Panc1 (cell line): ENCODE measurements around the gene LYRM9. TPM values are rescaled to one million over a fixed set of nuclear protein-coding genes. Genes with fewer than 3 reads are reported as not detected.

Experiments used
- ATAC-seq: fragments of 200-7000 bp; cut with Tn5 transposase; 2 replicates; pipeline ENCODE4 v1.9.1; 2020; ENCODE audit warnings: mild to moderate bottlenecking, moderate library complexity
- BruUV-seq: library from RNA; stranded (reverse); fragments of 400-500 nt; replicated peaks from 2 replicates; lab custom pipeline; 2021; lab: Mats Ljungman, UMichigan
- CTCF ChIA-PET: fragments of 300-600 bp; sonication (Branson Sonifier 250); formaldehyde crosslinking; loops from one replicate; lab custom pipeline; 2022; ENCODE audit warnings: antibody characterized with exemption; lab: Charles Lee
- POLR2A ChIA-PET: fragments of 300-600 bp; sonication (Branson Sonifier 250); formaldehyde crosslinking; loops from one replicate; lab custom pipeline; 2022; ENCODE audit warnings: antibody characterized with exemption; lab: Charles Lee
- DNase-seq: peaks from one replicate; pipeline ENCODE4 v3.0.0-alpha.2; 2010; ENCODE audit warnings: low read depth, low spot score
- H3K27ac ChIP-seq: 2 replicates; pipeline ENCODE4 v1.5.1; 2011; ENCODE audit warnings: mild to moderate bottlenecking, low read length, inconsistent platforms
- H3K27me3 ChIP-seq: fragments of 200-500 bp; sonication (Bioruptor generic); 2 replicates; pipeline ENCODE4 v1.6.0; 2014; ENCODE audit warnings: low read length, inconsistent platforms; ENCODE audit not compliant: control insufficient read depth, insufficient read depth
- H3K36me3 ChIP-seq: fragments of 200-500 bp; sonication (Bioruptor generic); 2 replicates; pipeline ENCODE4 v1.5.1; 2014; ENCODE audit warnings: inconsistent platforms, mild to moderate bottlenecking, low read length, moderate library complexity; ENCODE audit not compliant: control insufficient read depth, insufficient read depth
- H3K4me1 ChIP-seq: 2 replicates; pipeline ENCODE4 v1.5.1; 2011; ENCODE audit warnings: inconsistent platforms, mild to moderate bottlenecking, low read length, moderate library complexity; ENCODE audit not compliant: control insufficient read depth, insufficient read depth
- H3K4me3 ChIP-seq, 2 experiments: 2 replicates each; pipeline ENCODE4 v1.5.1; 2011 to 2012; ENCODE audit warnings: low read depth in 2 of 2, low read length in 2 of 2, mild to moderate bottlenecking in 2 of 2, inconsistent platforms in 1 of 2, moderate library complexity in 1 of 2
- H3K9me3 ChIP-seq: fragments of 200-500 bp; sonication (Bioruptor generic); 2 replicates; pipeline ENCODE4 v1.5.1; 2014; ENCODE audit warnings: low read depth, mild to moderate bottlenecking, inconsistent platforms, low read length, moderate library complexity; ENCODE audit not compliant: control insufficient read depth, insufficient read depth
- POLR2AphosphoS5 ChIP-seq: IDR thresholded peaks from 2 replicates; pipeline ENCODE4 v1.6.1; 2012; ENCODE audit warnings: mild to moderate bottlenecking, low read depth, low read length, moderate library complexity
- SIN3A ChIP-seq: IDR thresholded peaks from 2 replicates; pipeline ENCODE4 v1.6.1; 2012; ENCODE audit warnings: low read depth, mild to moderate bottlenecking, low read length, moderate library complexity, borderline replicate concordance; ENCODE audit not compliant: insufficient read depth
- TCF7L2 ChIP-seq: IDR thresholded peaks from 2 replicates; pipeline ENCODE4 v1.6.1; 2011; ENCODE audit warnings: mild to moderate bottlenecking, low read depth, low read length, inconsistent platforms
- in situ Hi-C: cut with HindIII; loops from 2 replicates; pipeline ENCODE4 v1.10.0; 2016; ENCODE audit warnings: low sequenced_read_pairs, low pct_unique_long_range_greater_than_20kb
- intact Hi-C: fragments of 100-400 bp; cut with micrococcal nuclease; formaldehyde crosslinking; loops from one replicate; pipeline ENCODE4 v1.10.0; 2022; ENCODE audit not compliant: unreplicated experiment
- total RNA-seq: library from RNA; stranded (reverse); gene quantifications from one replicate; pipeline ENCODE4 v1.2.1, GENCODE V29; 2021; ENCODE audit not compliant: unreplicated experiment
- TF ChIP-seq, protein P1 (sequence below), 2 experiments: IDR thresholded peaks; 2 replicates each; pipeline ENCODE4 v1.6.1; 2011 to 2012; ENCODE audit warnings: low read depth in 2 of 2, control low read depth in 1 of 2, low read length in 1 of 2, mild to moderate bottlenecking in 1 of 2, moderate library complexity in 1 of 2; ENCODE audit not compliant: insufficient read depth in 1 of 2
- TF ChIP-seq, protein P2 (sequence below): fragments of 450-650 bp; IDR thresholded peaks from 2 replicates; pipeline ENCODE4 v1.5.1; 2017; ENCODE audit warnings: mild to moderate bottlenecking

Gene LYRM9
- total RNA-seq, 1 experiment from 2014 or later, result 1.6 TPM

DNA sequence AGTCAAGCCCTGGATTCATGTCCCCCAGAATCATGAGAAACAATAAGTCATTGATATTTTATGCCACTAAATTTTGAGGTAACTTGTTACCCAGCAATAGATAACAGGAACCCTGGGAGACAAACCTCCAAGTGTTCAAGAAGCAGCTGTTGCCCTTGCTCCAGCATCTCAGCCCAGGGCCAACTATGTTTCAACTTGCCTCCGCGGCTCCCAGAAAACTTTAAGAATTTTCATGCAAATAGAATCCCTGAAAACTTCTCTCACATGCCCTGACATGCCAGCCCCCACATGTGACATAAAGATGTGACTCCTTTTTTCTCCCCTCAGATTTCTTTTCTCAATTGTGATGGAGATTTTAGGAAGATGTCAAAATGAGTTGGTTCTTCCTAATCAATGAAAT lies 22.8 kb downstream of the LYRM9 start:
- intact Hi-C loops, result no loop called here

DNA sequence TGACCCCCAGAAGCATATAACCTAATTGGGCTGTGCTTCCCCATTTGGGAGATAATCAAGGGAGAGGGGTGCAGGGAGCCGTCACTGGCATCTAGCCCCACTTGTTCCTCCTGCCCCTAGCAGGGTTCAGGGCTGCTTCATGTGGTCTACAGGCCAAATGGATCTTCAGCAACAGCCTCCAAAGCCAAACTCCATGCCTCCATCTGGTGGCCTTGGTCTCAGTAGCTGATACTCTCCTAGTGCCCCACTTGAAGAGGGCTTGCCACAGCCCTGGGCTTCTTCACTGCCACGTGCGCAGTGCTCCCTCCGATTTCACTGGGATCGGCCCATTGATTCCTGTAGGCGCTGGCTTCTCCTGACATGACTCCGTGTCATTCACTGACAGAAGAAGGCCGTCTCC lies 24.6 kb downstream of the LYRM9 start:
- Histone ChIP-seq H3K4me3 (no peak overlapping the region), H3K36me3 (no peaks in the 10 kb centered on the region), H3K27me3 (no peaks in the 10 kb centered on the region), H3K9me3 (no peaks in the 10 kb centered on the region), H3K4me1 (no peaks in the 10 kb centered on the region), H3K27ac (no peak overlapping the region)
- CTCF ChIA-PET, result interaction anchor here (0.6 to 0.8 kb wide), 2 partner anchors 63 to 64 kb away, joined by 3 to 4 read pairs; no protein-coding TSS in a partner anchor
- DNase-seq (no peak), ATAC-seq (no peak)
- TF ChIP-seq POLR2AphosphoS5 (no peak), TCF7L2 (no peak), SIN3A (no peak)
- TF ChIP-seq, protein P1, sequence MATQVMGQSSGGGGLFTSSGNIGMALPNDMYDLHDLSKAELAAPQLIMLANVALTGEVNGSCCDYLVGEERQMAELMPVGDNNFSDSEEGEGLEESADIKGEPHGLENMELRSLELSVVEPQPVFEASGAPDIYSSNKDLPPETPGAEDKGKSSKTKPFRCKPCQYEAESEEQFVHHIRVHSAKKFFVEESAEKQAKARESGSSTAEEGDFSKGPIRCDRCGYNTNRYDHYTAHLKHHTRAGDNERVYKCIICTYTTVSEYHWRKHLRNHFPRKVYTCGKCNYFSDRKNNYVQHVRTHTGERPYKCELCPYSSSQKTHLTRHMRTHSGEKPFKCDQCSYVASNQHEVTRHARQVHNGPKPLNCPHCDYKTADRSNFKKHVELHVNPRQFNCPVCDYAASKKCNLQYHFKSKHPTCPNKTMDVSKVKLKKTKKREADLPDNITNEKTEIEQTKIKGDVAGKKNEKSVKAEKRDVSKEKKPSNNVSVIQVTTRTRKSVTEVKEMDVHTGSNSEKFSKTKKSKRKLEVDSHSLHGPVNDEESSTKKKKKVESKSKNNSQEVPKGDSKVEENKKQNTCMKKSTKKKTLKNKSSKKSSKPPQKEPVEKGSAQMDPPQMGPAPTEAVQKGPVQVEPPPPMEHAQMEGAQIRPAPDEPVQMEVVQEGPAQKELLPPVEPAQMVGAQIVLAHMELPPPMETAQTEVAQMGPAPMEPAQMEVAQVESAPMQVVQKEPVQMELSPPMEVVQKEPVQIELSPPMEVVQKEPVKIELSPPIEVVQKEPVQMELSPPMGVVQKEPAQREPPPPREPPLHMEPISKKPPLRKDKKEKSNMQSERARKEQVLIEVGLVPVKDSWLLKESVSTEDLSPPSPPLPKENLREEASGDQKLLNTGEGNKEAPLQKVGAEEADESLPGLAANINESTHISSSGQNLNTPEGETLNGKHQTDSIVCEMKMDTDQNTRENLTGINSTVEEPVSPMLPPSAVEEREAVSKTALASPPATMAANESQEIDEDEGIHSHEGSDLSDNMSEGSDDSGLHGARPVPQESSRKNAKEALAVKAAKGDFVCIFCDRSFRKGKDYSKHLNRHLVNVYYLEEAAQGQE (IDR thresholded peaks at IDR 0.05; ENCODE audit: insufficient read depth in 1 of 2, low read depth in 2 of 2, low read length in 1 of 2), result no peak
- TF ChIP-seq, protein P2, sequence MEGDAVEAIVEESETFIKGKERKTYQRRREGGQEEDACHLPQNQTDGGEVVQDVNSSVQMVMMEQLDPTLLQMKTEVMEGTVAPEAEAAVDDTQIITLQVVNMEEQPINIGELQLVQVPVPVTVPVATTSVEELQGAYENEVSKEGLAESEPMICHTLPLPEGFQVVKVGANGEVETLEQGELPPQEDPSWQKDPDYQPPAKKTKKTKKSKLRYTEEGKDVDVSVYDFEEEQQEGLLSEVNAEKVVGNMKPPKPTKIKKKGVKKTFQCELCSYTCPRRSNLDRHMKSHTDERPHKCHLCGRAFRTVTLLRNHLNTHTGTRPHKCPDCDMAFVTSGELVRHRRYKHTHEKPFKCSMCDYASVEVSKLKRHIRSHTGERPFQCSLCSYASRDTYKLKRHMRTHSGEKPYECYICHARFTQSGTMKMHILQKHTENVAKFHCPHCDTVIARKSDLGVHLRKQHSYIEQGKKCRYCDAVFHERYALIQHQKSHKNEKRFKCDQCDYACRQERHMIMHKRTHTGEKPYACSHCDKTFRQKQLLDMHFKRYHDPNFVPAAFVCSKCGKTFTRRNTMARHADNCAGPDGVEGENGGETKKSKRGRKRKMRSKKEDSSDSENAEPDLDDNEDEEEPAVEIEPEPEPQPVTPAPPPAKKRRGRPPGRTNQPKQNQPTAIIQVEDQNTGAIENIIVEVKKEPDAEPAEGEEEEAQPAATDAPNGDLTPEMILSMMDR, result no peak
- in situ Hi-C loops, result no loop called here
- intact Hi-C loops, result no loop called here
- POLR2A ChIA-PET, result no interaction called here
- BruUV-seq, result no TSS peak

More for the DNA sequence above, 22.8 kb downstream of the LYRM9 start:
- H3K36me3 ChIP-seq, result no peaks in the 10 kb centered on the region
- H3K4me1 ChIP-seq, result no peaks in the 10 kb centered on the region
- ChIA-PET CTCF (interaction anchor here (0.6 to 1.1 kb wide), 2 partner anchors 65 to 129 kb away, joined by 3 read pairs; no protein-coding TSS in a partner anchor), POLR2A (no interaction called here)
- no peak for TF ChIP-seq POLR2AphosphoS5
- TF ChIP-seq SIN3A, result no peak
- TF ChIP-seq, protein P2, result no peak
- TF ChIP-seq TCF7L2, result no peak
- TF ChIP-seq, protein P1 (IDR thresholded peaks at IDR 0.05; ENCODE audit: insufficient read depth in 1 of 2, low read depth in 2 of 2, low read length in 1 of 2), result no peak
- ATAC-seq, result no peak
- no peaks in the 10 kb centered on the region for H3K27me3 ChIP-seq
- DNase-seq, result no peak
- in situ Hi-C loops, result no loop called here
- H3K4me3 ChIP-seq, result no peak overlapping the region
- no peak overlapping the region for H3K27ac ChIP-seq
- H3K9me3 ChIP-seq, result no peaks in the 10 kb centered on the region
- BruUV-seq, result no TSS peak
